GM18526 (cell line): ENCODE results near the gene ITGB6.

Experiments used
- POLR2A ChIP-seq: IDR thresholded peaks from 3 replicates; pipeline ENCODE4 v1.6.1; 2011; ENCODE audit not compliant: insufficient read length; ENCODE audit errors: extremely low read depth

Gene ITGB6

GRCh38 chr2:160104115-160104514 is 96.0 kb downstream of the ITGB6 start:
- TF ChIP-seq POLR2A, result no peak

GRCh38 chr2:160097326-160097725 is 102.7 kb downstream of the ITGB6 start:
- no peak for TF ChIP-seq POLR2A

GRCh38 chr2:160096409-160096808 is 103.7 kb downstream of the ITGB6 start:
- TF ChIP-seq POLR2A, result no peak

- TF ChIP-seq POLR2A, result no peak
Measured at GRCh38 chr2:160092445-160092844, 107.6 kb downstream of the ITGB6 start.

- TF ChIP-seq POLR2A, result no peak
Measured at GRCh38 chr2:160091381-160091780, 108.7 kb downstream of the ITGB6 start.

- TF ChIP-seq POLR2A, result no peak
Measured at GRCh38 chr2:160087854-160088745, 112.0 kb downstream of the ITGB6 start.

- TF ChIP-seq POLR2A, result no peak
Measured at GRCh38 chr2:160085662-160086061, 114.4 kb downstream of the ITGB6 start.

GRCh38 chr2:160077912-160078810 is 121.9 kb downstream of the ITGB6 start:
- TF ChIP-seq POLR2A, result no peak

GRCh38 chr2:160076914-160077313 is 123.2 kb downstream of the ITGB6 start:
- no peak for TF ChIP-seq POLR2A

- no peak for TF ChIP-seq POLR2A
Measured at GRCh38 chr2:160076241-160076640, 123.8 kb downstream of the ITGB6 start.

- no peak for TF ChIP-seq POLR2A
Measured at GRCh38 chr2:160075171-160075570, 124.9 kb downstream of the ITGB6 start.

GRCh38 chr2:160073284-160073888 is 126.7 kb downstream of the ITGB6 start:
- no peak for TF ChIP-seq POLR2A

GRCh38 chr2:160068906-160069305 is 131.2 kb downstream of the ITGB6 start:
- no peak for TF ChIP-seq POLR2A

- TF ChIP-seq POLR2A, result no peak
Measured at GRCh38 chr2:160064916-160065315, 135.2 kb downstream of the ITGB6 start.

- no peak for TF ChIP-seq POLR2A
Measured at GRCh38 chr2:160063879-160064612, 136.0 kb downstream of the ITGB6 start.
